Measurements from ENCODE around the gene PSMD13.

PSMD13 gene

DNA sequence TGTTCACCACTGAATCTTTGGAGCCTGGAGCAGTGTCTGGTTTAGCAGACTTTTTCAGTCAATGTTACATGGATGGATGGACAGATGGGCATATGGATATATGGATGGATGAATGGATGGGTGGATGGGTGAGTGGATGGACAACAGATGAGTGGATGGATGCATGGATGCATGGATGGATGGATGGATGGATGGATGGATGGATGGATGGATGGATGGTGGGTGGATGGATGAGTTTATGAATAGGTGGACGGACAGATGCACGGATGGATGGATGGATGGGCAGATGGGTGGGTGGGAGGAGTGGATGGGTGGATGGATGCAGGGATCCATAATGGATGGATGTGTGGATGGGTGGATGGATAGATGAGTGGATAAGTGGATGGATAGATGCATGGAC lies 19.0 kb downstream of the PSMD13 start:
- DNase-seq (ENCODE audit: insufficient read length, low spot score) (no peak), FAIRE-seq (no peak)
- no peak for TF ChIP-seq POLR2A (IDR thresholded peaks at IDR 0.05; ENCODE audit: low read depth, low read length)

DNA sequence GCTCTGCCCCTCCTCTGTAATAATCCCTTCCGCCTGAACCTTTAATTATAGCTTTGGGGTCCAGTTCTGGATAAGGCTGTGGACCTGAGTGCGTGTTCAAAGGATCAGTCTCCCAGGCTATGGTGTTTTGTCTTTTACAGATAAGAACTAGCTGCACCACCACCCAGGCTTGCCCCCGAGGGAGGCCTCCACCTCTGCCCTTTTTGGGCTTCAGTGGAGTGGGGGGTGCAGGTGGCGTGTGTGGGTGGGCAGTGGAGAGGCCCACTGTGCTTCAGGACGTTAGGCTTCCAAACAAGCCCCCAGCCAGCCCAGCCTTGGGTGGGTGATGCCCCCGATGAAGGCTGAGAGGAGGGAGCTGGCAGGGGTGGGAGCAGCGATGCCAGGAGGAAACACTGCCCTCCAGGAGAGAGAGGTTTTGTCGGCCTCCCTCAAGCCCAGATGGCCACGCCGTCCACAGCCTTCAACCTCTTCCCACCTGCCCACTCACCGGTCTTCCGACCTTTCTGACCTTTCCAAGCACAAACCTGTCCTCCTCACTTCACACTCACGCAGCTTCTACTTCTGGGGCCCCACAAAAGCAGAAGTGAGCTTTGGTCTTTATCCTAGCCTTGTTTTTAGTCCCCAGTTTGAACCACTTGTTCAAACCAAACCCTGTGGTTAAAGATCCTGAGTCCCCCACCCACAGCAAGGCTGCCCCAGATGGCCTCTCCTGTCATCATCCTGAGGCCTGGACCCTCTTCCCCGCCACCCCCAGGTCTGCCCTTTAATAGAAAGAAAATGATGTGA lies 20.4 kb downstream of the PSMD13 start:
- FAIRE-seq, result no peak
- no peak for TF ChIP-seq POLR2A (IDR thresholded peaks at IDR 0.05; ENCODE audit: low read depth, low read length)
- no peak for DNase-seq (ENCODE audit: insufficient read length, low spot score)

DNA sequence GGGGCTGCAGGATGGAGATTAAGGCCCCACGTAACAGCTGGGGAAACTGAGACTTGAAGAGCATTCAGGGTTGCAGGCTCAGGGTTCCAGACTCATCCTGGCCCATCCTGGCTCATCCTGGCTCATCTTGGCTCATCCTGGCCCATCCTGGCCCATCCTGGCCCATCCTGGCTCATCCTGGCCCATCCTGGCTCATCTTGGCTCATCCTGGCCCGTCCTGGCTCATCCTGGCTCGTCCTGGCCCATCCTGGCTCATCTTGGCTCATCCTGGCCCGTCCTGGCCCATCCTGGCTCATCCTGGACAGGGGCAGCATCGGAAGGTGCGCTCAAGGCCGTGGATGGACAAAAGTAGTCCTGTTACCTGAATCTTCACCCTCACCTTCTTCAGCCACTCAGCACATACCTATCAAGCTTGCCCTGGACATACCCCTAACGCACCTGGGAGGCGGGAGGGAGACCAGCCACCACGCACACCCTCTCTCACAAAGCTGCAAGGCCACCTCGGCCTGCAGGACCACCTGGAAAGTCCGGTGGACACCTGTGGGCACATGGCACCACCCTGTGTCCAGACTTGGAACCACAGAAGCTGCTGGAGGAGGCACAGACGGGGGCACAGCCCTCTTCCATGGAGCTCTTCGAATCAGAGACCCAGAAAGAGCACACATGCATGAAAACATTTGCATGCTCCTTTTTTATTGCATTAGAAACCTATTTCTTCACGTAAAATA lies 21.2 kb downstream of the PSMD13 start:
- no peak for FAIRE-seq
- no peak for TF ChIP-seq POLR2A (IDR thresholded peaks at IDR 0.05; ENCODE audit: low read depth, low read length)
- no peak for DNase-seq (ENCODE audit: insufficient read length, low spot score)

DNA sequence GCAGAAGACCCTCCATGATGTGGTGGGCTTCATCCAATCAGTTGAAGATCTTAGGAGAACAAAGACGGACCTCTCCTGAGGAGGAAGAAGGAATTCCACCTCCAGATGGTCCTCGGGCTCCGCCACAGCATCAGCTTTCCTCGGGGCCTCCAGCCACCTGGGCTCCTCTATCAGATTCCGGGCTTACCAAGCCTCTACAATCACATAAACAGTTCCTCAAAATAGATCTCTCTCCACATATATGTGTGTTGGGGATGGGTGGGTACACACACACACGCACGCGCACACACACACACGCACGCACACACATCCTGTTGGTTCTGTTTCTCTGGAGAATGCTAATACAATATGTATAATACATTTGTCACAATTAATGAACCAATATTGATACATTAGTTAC lies 22.6 kb downstream of the PSMD13 start:
- DNase-seq (ENCODE audit: insufficient read length, low spot score) (no peak), FAIRE-seq (no peak)
- TF ChIP-seq POLR2A (IDR thresholded peaks at IDR 0.05; ENCODE audit: low read depth, low read length), result no peak

DNA sequence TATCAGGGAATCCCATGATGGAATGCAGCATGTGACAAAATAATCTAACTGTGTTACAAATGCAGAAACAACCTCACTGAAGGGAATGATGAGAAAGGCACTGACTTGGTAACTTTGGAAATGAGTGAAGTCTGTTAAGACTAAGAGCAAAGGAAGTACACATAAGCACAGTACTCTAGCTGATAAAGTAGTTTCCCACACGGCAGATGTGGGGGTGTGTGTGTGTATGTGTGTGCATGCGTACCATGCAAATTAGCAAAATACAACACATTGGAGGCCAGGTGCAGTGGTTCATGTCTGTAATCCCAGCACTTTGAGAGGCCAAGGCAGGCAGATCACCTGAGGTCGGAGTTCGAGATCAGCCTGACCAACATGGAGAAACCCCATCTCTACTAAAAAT lies 24.8 kb downstream of the PSMD13 start:
- FAIRE-seq (no peak), DNase-seq (ENCODE audit: insufficient read length, low spot score) (no peak)
- no peak for TF ChIP-seq POLR2A (IDR thresholded peaks at IDR 0.05; ENCODE audit: low read depth, low read length)

DNA sequence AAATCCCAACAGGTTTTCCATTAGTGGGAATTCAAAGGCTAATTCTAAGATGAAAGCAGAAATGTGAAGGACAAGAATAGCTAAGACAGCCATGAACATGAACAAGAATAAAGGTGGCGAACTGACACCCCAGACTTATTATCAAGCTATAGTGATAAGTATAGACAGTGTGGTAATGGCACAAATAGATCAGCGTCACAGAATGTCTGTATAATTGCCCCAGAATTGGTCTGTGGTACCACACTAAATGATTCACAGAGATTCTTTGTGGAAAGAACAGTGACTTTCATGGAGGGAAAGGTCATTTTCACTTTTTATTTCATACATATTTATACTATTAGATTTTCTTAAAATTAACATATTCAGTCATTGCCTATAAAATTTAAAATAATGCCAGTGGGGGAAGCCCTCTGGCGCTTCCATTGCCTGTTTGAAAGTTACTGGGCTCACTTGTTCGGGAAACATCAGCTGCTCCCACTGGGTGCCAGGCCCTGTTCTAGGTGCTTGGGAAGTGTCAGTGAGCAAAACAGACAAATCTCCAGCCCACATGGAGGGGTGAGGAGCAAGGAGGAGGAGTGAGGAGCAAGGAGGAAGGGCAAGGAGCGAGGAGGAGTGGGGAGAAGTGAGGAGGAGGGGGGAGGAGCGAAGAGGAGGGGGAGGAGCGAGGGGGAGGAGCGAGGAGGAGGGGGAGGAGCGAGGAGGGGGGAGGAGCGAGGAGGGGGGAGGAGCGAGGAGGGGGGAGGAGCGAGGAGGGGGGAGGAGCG lies 30.1 kb downstream of the PSMD13 start:
- FAIRE-seq, result no peak
- TF ChIP-seq POLR2A (IDR thresholded peaks at IDR 0.05; ENCODE audit: low read depth, low read length), result no peak

DNA sequence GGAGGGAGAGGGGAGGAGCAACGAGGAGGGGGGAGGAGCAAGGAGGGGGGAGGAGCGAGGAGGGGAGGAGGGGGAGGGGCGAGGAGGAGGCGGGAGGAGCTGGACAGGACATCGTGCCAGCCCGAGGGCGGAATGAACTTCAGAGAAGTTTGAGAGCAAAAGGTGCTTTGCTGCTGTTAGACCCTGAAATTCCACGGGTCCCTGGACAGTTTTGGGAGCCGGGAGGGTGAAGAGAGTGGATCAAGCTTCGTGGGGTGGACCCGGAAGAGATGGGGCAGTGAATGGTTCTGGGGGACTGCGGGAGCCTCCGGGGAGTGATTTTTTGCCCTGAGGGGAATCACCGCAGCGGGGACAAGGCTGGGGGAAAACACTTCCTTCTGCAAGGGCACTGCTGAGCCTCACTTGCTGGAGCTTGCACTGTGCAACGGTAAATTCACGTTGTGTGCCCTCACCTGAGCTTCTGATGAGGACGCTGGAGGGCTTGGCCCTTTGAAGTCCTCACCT lies 30.8 kb downstream of the PSMD13 start:
- DNase-seq (ENCODE audit: insufficient read length, low spot score), result no peak
- no peak for TF ChIP-seq POLR2A (IDR thresholded peaks at IDR 0.05; ENCODE audit: low read depth, low read length)
- FAIRE-seq, result no peak

More for the DNA sequence above, 30.1 kb downstream of the PSMD13 start:
- no peak for DNase-seq (ENCODE audit: insufficient read length, low spot score)

DNA sequence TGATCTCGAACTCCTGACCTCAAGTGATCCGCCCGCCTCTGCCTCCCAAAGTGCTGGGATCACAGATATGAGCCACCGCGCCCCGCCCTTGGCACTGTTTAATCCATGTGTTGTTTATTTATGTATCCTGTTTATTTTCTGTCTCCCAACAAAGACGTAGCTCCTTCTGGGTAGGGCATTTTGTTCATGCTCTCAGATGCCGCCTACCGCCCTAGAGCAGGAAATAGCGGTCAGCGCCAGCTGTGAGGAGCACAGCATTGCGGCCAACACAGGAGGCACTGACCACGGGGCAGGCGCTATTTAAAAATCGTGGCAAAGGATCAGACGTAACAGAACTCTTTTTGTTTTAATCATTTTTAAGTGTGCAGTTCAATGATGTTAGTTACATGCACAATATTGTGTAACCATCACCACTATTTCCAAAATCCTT lies 32.0 kb downstream of the PSMD13 start:
- FAIRE-seq, result peak; percentile 36

DNA sequence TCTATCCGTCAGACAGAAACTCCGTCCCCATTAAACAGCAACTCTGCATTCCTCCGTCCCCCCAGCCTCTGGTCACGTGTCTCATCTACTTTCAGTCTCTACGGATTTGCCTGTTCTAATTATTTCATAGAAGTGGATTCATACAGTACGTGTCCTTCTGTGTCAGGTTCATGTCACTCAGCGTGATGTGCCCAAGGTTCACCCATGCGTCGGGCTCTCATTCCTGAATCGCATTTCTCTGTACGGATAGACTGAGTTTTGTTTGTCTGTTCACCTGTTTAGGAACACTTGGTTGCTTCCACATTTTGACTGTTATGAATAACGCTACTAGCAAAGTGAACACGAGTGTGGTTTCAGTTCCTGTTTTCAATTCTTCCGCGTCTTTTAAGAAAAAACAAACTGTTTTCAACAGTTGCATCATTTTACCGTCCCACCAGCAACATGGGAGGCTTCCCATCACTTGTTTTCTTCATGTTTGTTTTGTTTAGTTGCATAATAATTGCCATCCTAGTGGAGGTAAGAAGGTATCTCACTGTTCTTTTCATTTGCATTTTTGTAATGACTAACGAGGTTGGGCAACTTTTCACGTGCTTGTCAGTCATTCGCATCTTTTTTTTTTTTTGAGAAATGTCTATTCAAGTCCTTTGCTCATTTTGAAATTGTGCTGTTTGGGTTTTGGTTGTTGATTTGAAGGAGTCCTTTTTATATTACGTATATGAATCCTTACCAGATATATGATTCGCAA lies 32.5 kb downstream of the PSMD13 start:
- DNase-seq (ENCODE audit: insufficient read length, low spot score) (no peak), FAIRE-seq (no peak)
- TF ChIP-seq POLR2A (IDR thresholded peaks at IDR 0.05; ENCODE audit: low read depth, low read length), result no peak

More for the DNA sequence above, 32.0 kb downstream of the PSMD13 start:
- DNase-seq (ENCODE audit: insufficient read length, low spot score), result peak; percentile 78

DNA sequence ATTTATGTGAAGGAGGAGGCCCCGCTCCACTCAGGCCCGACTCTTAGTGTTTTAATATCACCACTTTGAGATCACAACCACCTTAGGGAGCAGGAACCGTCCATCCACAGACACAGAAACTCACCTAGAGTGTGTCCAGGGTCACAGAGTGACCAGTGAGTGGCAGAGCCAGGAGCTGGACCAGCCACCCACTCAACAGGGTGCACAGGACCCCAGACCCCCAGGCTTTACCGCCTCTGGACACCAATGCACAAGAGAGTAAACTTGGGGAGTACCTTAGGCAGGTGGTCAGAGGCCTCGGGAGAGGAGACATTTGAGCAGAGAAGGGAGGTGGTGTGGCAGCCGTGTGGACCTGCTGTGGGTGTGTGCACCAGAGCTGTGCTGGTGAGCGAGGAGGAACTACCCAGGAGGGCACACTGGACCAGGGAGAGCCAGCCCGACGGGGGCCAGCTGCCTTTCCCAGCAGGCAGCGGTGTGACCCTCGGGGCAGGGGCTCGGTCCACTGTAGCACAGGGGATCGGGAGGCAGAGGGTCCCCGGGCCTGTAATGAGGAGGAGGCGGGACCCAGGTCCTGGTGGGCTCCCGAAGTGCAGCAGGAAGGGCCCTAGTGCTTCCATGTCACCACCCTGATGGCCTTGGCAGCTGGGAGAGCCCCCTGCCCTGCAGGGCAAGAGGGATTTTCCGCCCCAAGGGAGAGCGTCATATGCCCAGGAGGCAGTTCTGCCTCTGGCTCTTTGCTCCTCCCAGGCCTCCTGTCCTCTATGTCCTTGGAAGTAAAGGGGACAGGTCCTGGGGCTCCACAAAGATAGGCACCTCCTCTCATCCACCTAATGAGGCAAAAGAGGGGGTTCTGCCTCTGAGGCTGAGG lies 33.9 kb downstream of the PSMD13 start:
- DNase-seq (ENCODE audit: insufficient read length, low spot score) (no peak), FAIRE-seq (no peak)
- TF ChIP-seq POLR2A (IDR thresholded peaks at IDR 0.05; ENCODE audit: low read depth, low read length), result no peak

DNA sequence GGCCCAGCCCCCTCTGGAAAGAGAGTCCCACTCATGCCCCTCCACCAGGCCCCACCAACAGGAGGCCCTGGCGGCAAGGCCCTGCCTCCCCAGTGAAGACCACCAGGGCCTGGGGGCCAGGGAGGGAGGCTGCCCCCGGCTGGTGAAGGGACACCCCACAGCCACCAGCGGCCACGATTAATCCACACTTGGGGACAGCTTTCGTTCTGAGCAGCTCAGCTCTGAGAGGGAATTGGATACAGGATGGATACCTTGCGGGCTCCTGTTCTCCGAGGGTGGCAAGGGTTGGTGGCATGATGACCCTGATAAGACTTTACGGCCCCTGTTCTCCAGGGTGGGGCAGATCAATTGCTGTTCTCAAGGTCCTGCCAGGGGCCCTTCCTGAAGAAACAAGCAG lies 34.5 kb downstream of the PSMD13 start:
- TF ChIP-seq POLR2A (IDR thresholded peaks at IDR 0.05; ENCODE audit: low read depth, low read length), result no peak
- FAIRE-seq (no peak), DNase-seq (ENCODE audit: insufficient read length, low spot score) (no peak)

DNA sequence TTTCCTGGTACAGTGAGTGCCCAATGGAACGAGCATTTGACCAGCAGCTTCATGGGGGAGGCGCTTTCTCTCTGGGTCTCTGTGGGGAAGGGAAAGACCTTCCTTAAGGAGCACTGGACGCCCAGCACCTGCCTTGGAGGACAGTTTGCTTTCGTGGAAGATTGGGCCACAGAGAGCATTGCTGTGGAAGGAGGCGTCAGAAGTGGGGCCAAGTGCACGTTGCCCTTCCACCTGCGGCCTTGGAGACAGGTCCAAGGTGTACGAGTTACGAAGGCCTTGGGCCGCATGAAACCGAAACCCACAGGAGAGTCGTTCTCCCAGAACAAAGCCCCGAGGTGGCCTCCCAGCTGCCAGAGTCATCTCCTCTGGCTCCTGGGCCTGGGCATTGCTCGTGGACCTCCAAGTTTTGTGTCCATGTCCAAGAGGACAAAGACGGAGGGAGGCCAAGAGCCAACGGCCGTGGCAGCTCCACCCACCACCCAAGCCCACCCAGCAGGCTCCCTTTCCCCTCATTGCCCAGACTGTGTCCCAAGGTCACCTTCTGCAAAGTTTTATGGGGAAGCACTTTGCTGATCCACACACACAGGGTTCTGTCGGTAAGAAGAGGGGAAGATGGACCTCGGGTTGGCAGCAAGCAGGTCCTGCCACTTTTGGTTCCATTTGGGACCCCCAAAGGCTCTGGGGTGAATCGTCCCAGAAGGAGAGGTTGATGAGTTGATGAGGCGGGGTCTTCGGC lies 35.6 kb downstream of the PSMD13 start:
- TF ChIP-seq POLR2A (IDR thresholded peaks at IDR 0.05; ENCODE audit: low read depth, low read length), result no peak
- FAIRE-seq, result no peak
- no peak for DNase-seq (ENCODE audit: insufficient read length, low spot score)
